Panc1 (cell line): ENCODE results near the gene DDX18. TPM values are rescaled to one million over a fixed set of nuclear protein-coding genes. Genes with fewer than 3 reads are reported as not detected.

Experiments
- ATAC-seq: fragments of 200-7000 bp; cut with Tn5 transposase; 2 replicates; pipeline ENCODE4 v1.9.1; 2020; ENCODE audit warnings: mild to moderate bottlenecking, moderate library complexity
- BruUV-seq: library from RNA; stranded (reverse); fragments of 400-500 nt; replicated peaks from 2 replicates; lab custom pipeline; 2021; lab: Mats Ljungman, UMichigan
- CTCF ChIA-PET: fragments of 300-600 bp; sonication (Branson Sonifier 250); formaldehyde crosslinking; loops from one replicate; lab custom pipeline; 2022; ENCODE audit warnings: antibody characterized with exemption; lab: Charles Lee
- POLR2A ChIA-PET: fragments of 300-600 bp; sonication (Branson Sonifier 250); formaldehyde crosslinking; loops from one replicate; lab custom pipeline; 2022; ENCODE audit warnings: antibody characterized with exemption; lab: Charles Lee
- DNase-seq: peaks from one replicate; pipeline ENCODE4 v3.0.0-alpha.2; 2010; ENCODE audit warnings: low read depth, low spot score
- H3K27ac ChIP-seq: 2 replicates; pipeline ENCODE4 v1.5.1; 2011; ENCODE audit warnings: mild to moderate bottlenecking, low read length, inconsistent platforms
- H3K27me3 ChIP-seq: fragments of 200-500 bp; sonication (Bioruptor generic); 2 replicates; pipeline ENCODE4 v1.6.0; 2014; ENCODE audit warnings: low read length, inconsistent platforms; ENCODE audit not compliant: control insufficient read depth, insufficient read depth
- H3K36me3 ChIP-seq: fragments of 200-500 bp; sonication (Bioruptor generic); 2 replicates; pipeline ENCODE4 v1.5.1; 2014; ENCODE audit warnings: inconsistent platforms, mild to moderate bottlenecking, low read length, moderate library complexity; ENCODE audit not compliant: control insufficient read depth, insufficient read depth
- H3K4me1 ChIP-seq: 2 replicates; pipeline ENCODE4 v1.5.1; 2011; ENCODE audit warnings: inconsistent platforms, mild to moderate bottlenecking, low read length, moderate library complexity; ENCODE audit not compliant: control insufficient read depth, insufficient read depth
- H3K4me3 ChIP-seq, 2 experiments: 2 replicates each; pipeline ENCODE4 v1.5.1; 2011 to 2012; ENCODE audit warnings: low read depth in 2 of 2, low read length in 2 of 2, mild to moderate bottlenecking in 2 of 2, inconsistent platforms in 1 of 2, moderate library complexity in 1 of 2
- H3K9me3 ChIP-seq: fragments of 200-500 bp; sonication (Bioruptor generic); 2 replicates; pipeline ENCODE4 v1.5.1; 2014; ENCODE audit warnings: low read depth, mild to moderate bottlenecking, inconsistent platforms, low read length, moderate library complexity; ENCODE audit not compliant: control insufficient read depth, insufficient read depth
- CTCF ChIP-seq: fragments of 450-650 bp; IDR thresholded peaks from 2 replicates; pipeline ENCODE4 v1.5.1; 2017; ENCODE audit warnings: mild to moderate bottlenecking
- POLR2AphosphoS5 ChIP-seq: IDR thresholded peaks from 2 replicates; pipeline ENCODE4 v1.6.1; 2012; ENCODE audit warnings: mild to moderate bottlenecking, low read depth, low read length, moderate library complexity
- REST ChIP-seq, 2 experiments: IDR thresholded peaks; 2 replicates each; pipeline ENCODE4 v1.6.1; 2011 to 2012; ENCODE audit warnings: low read depth in 2 of 2, control low read depth in 1 of 2, low read length in 1 of 2, mild to moderate bottlenecking in 1 of 2, moderate library complexity in 1 of 2; ENCODE audit not compliant: insufficient read depth in 1 of 2
- SIN3A ChIP-seq: IDR thresholded peaks from 2 replicates; pipeline ENCODE4 v1.6.1; 2012; ENCODE audit warnings: low read depth, mild to moderate bottlenecking, low read length, moderate library complexity, borderline replicate concordance; ENCODE audit not compliant: insufficient read depth
- TCF7L2 ChIP-seq: IDR thresholded peaks from 2 replicates; pipeline ENCODE4 v1.6.1; 2011; ENCODE audit warnings: mild to moderate bottlenecking, low read depth, low read length, inconsistent platforms
- in situ Hi-C: cut with HindIII; loops from 2 replicates; pipeline ENCODE4 v1.10.0; 2016; ENCODE audit warnings: low sequenced_read_pairs, low pct_unique_long_range_greater_than_20kb
- intact Hi-C: fragments of 100-400 bp; cut with micrococcal nuclease; formaldehyde crosslinking; loops from one replicate; pipeline ENCODE4 v1.10.0; 2022; ENCODE audit not compliant: unreplicated experiment
- total RNA-seq: library from RNA; stranded (reverse); gene quantifications from one replicate; pipeline ENCODE4 v1.2.1, GENCODE V29; 2021; ENCODE audit not compliant: unreplicated experiment

The DDX18 gene
- total RNA-seq, 1 experiment from 2014 or later: 82.0 TPM

GRCh38 chr2:117859532-117859911 lies 45.0 kb downstream of the DDX18 start:
- no peak for DNase-seq
- Histone ChIP-seq H3K27ac (no peak overlapping the region), H3K4me3 (no peak overlapping the region), H3K27me3 (no peaks in the 10 kb centered on the region), H3K4me1 (peaks cover 10% of the 10 kb centered on the region), H3K9me3 (no peaks in the 10 kb centered on the region), H3K36me3 (no peaks in the 10 kb centered on the region)
- no peak for TF ChIP-seq REST (IDR thresholded peaks at IDR 0.05; ENCODE audit: insufficient read depth in 1 of 2, low read depth in 2 of 2, low read length in 1 of 2)
- TF ChIP-seq TCF7L2: no peak
- no peak for TF ChIP-seq CTCF
- no peak for TF ChIP-seq SIN3A
- TF ChIP-seq POLR2AphosphoS5: no peak
- ChIA-PET CTCF (no interaction called here), POLR2A (no interaction called here)
- ATAC-seq: no peak
- BruUV-seq: no TSS peak
- intact Hi-C loops: no loop called here
- in situ Hi-C loops: no loop called here

GRCh38 chr2:117859924-117860647 lies 45.6 kb downstream of the DDX18 start:
- intact Hi-C loops: no loop called here
- no TSS peak for BruUV-seq
- H3K4me3 ChIP-seq: no peak overlapping the region; a peak in 1 of 4 replicates
- H3K27ac ChIP-seq: no peak overlapping the region
- TF ChIP-seq REST (IDR thresholded peaks at IDR 0.05; ENCODE audit: insufficient read depth in 1 of 2, low read depth in 2 of 2, low read length in 1 of 2): no peak
- TF ChIP-seq POLR2AphosphoS5: no peak
- no peak for TF ChIP-seq TCF7L2
- TF ChIP-seq SIN3A: no peak
- TF ChIP-seq CTCF: no peak
- DNase-seq (no peak), ATAC-seq (no peak)
- H3K36me3 ChIP-seq: no peaks in the 10 kb centered on the region
- no peaks in the 10 kb centered on the region for H3K9me3 ChIP-seq
- in situ Hi-C loops: no loop called here
- ChIA-PET POLR2A (no interaction called here), CTCF (no interaction called here)
- peaks cover 10% of the 10 kb centered on the region for H3K4me1 ChIP-seq
- no peaks in the 10 kb centered on the region for H3K27me3 ChIP-seq
